ENCODE results near the gene OR9G4. TPM values are rescaled to one million over a fixed set of nuclear protein-coding genes. Genes with fewer than 3 reads are reported as not detected.

Gene OR9G4
- total RNA-seq, 4 donors from 2014 or later: not detected

DNA sequence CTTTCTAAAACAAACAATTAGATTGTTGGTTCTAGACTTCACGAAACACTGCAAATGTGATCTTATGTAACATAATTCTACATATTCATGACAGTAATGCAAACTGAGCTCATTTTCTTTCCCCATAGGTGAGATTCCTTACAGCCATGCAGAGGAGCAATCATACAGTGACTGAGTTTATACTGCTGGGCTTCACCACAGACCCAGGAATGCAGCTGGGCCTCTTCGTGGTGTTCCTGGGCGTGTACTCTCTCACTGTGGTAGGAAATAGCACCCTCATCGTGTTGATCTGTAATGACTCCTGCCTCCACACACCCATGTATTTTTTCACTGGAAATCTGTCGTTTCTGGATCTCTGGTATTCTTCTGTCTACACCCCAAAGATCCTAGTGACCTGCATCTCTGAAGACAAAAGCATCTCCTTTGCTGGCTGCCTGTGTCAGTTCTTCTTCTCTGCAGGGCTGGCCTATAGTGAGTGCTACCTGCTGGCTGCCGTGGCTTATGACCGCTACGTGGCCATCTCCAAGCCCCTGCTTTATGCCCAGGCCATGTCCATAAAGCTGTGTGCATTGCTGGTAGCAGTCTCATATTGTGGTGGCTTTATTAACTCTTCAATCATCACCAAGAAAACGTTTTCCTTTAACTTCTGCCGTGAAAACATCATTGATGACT lies 48.1 kb downstream of the OR9G4 start:
- H3K27ac ChIP-seq: no peak overlapping the region
- H3K36me3 ChIP-seq: no peaks in the 10 kb centered on the region
- no peaks in the 10 kb centered on the region for H3K4me1 ChIP-seq
- TF ChIP-seq, protein P1, sequence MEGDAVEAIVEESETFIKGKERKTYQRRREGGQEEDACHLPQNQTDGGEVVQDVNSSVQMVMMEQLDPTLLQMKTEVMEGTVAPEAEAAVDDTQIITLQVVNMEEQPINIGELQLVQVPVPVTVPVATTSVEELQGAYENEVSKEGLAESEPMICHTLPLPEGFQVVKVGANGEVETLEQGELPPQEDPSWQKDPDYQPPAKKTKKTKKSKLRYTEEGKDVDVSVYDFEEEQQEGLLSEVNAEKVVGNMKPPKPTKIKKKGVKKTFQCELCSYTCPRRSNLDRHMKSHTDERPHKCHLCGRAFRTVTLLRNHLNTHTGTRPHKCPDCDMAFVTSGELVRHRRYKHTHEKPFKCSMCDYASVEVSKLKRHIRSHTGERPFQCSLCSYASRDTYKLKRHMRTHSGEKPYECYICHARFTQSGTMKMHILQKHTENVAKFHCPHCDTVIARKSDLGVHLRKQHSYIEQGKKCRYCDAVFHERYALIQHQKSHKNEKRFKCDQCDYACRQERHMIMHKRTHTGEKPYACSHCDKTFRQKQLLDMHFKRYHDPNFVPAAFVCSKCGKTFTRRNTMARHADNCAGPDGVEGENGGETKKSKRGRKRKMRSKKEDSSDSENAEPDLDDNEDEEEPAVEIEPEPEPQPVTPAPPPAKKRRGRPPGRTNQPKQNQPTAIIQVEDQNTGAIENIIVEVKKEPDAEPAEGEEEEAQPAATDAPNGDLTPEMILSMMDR (IDR thresholded peaks at IDR 0.05): no peak
- TF ChIP-seq EP300 (IDR thresholded peaks at IDR 0.05) (no peak), POLR2AphosphoS5 (IDR thresholded peaks at IDR 0.05) (no peak), POLR2A (IDR thresholded peaks at IDR 0.05) (no peak)
- no peak for DNase-seq (ENCODE audit: low spot score in 2 of 2)
- H3K27me3 ChIP-seq: no peaks in the 10 kb centered on the region
- no peaks in the 10 kb centered on the region for H3K9me3 ChIP-seq
- 63% methylated on average over 10 of the region's 10 CpGs for WGBS
- H3K4me3 ChIP-seq: no peak overlapping the region

DNA sequence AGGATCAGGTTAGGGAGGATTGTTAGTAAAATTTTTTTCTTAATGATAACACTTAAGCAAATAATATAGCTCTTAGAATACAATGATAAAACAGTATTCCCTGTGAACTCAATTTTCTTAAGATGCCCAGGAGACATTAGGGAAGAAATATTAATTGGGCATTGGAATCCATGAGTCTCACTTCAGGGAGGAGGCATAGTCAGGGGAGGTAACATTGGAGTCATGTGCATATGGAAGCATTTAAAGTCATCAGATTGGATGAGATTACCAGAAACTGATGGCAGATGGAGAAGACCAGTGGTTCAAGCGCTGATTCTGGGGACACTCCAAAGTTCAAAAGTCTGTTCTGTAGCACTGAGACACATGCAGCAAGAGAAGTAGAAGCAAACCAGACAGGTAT lies 49.7 kb downstream of the OR9G4 start, which contains the start of gene OR9G1:
OR9G1 (plus strand) TSS at position 301 of the 400 bp plus-strand sequence. CDS start 1,293 bp downstream, outside the sequence.
- no peak within 1 kb of the TSS for H3K27ac ChIP-seq
- 91% methylated on average over 1 of the region's 1 CpG for whole genome bisulfite sequencing
- H3K4me1 ChIP-seq: no peaks in the 10 kb centered on the region
- H3K36me3 ChIP-seq: no peaks in the 10 kb centered on the region
- no peak within 1 kb of the TSS for H3K4me3 ChIP-seq
- DNase-seq (ENCODE audit: low spot score in 2 of 2): no peak
- no peaks in the 10 kb centered on the region for H3K9me3 ChIP-seq
- no peaks in the 10 kb centered on the region for H3K27me3 ChIP-seq
- no peak for TF ChIP-seq POLR2A (IDR thresholded peaks at IDR 0.05)
- TF ChIP-seq EP300 (IDR thresholded peaks at IDR 0.05): no peak
- TF ChIP-seq, protein P1 (IDR thresholded peaks at IDR 0.05): no peak
- no peak for TF ChIP-seq POLR2AphosphoS5 (IDR thresholded peaks at IDR 0.05)

DNA sequence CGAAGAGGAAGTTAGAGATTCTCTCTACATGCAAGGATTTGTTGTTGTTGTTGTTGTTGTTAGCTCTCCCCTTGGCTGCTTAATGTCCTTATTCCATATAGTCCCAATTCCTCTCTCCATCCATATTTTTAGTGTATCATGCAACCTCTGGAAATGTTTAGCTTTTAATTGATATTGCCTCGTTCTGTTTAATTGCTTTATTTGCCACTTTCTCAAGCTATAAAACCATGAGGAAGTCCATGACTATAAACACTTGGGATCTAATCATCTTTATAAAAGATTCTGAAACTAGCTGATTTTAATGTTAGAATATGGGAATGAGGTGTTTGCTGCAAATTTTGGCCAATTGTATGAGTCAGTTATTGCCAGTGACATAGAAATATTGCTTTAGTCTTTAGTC lies 55.1 kb downstream of the OR9G4 start:
- TF ChIP-seq POLR2A (IDR thresholded peaks at IDR 0.05): no peak
- TF ChIP-seq, protein P1 (IDR thresholded peaks at IDR 0.05): no peak
- TF ChIP-seq EP300 (IDR thresholded peaks at IDR 0.05): no peak
- no peak for TF ChIP-seq POLR2AphosphoS5 (IDR thresholded peaks at IDR 0.05)
- Histone ChIP-seq H3K36me3 (no peaks in the 10 kb centered on the region), H3K9me3 (no peaks in the 10 kb centered on the region), H3K27ac (no peak overlapping the region), H3K27me3 (no peaks in the 10 kb centered on the region), H3K4me3 (no peak overlapping the region), H3K4me1 (no peaks in the 10 kb centered on the region)
- 89% methylated on average over 2 of the region's 2 CpGs for WGBS
- DNase-seq (ENCODE audit: low spot score in 2 of 2): no peak

Other genes with a start within 250 kb of the OR9G4 start
- not detected for gene OR5M11, start 205.4 kb downstream of the OR9G4 start, total RNA-seq
- not detected for gene OR5M10, start 171.0 kb downstream of the OR9G4 start, total RNA-seq
- gene OR5M1, start 133.8 kb downstream of the OR9G4 start, total RNA-seq: not detected
- not detected for gene OR5AP2, start 106.3 kb downstream of the OR9G4 start, total RNA-seq
- gene OR5AR1, start 85.0 kb downstream of the OR9G4 start, total RNA-seq: not detected
- gene OR9G1, start 49.6 kb downstream of the OR9G4 start, total RNA-seq: not detected
- not detected for gene OR5AK2, start 240.2 kb upstream of the OR9G4 start, total RNA-seq